CD14-positive monocyte (primary cell): ENCODE results near the gene HSPA1L. TPM values are rescaled to one million over a fixed set of nuclear protein-coding genes. Genes with fewer than 3 reads are reported as not detected.

Source experiments
- DNase-seq, 3 donors: peaks; one replicate each; pipeline ENCODE4 v3.0.0-alpha.2; 2011 to 2022
- H2AFZ ChIP-seq: 2 replicates; pipeline ENCODE4 v1.6.0; 2012; ENCODE audit warnings: mild to moderate bottlenecking, low read depth, low read length, inconsistent platforms; ENCODE audit not compliant: insufficient read depth, poor library complexity, severe bottlenecking
- H3K27ac ChIP-seq, 2 donors: 1 replicate in 1 of 2; 2 replicates in 1 of 2; pipeline ENCODE4 v1.5.1; 2012 to 2013; ENCODE audit warnings: low read length in 2 of 2, control low read depth in 1 of 2, inconsistent platforms in 1 of 2, low read depth in 1 of 2, mild to moderate bottlenecking in 1 of 2
- H3K27me3 ChIP-seq, 2 donors: one replicate each; pipeline versions ENCODE4 v1.6.0 to v1.6.1; 2011 to 2013; ENCODE audit warnings: low read length in 2 of 2; ENCODE audit not compliant: control insufficient read depth in 2 of 2, insufficient read depth in 2 of 2
- H3K36me3 ChIP-seq, 2 donors: replicated peaks in 1 of 2; 1 replicate in 1 of 2; 2 replicates in 1 of 2; pipeline versions ENCODE4 v1.5.1 to v1.6.1; 2012 to 2013; ENCODE audit warnings: low read length in 2 of 2, control low read depth in 1 of 2, inconsistent platforms in 1 of 2, mild to moderate bottlenecking in 1 of 2; ENCODE audit not compliant: insufficient read depth in 2 of 2, control insufficient read depth in 1 of 2
- H3K4me1 ChIP-seq, 2 donors: 1 replicate in 1 of 2; 2 replicates in 1 of 2; pipeline versions ENCODE4 v1.5.1 to v1.6.1; 2012 to 2013; ENCODE audit warnings: low read length in 2 of 2, control low read depth in 1 of 2, inconsistent platforms in 1 of 2, mild to moderate bottlenecking in 1 of 2, moderate library complexity in 1 of 2; ENCODE audit not compliant: insufficient read depth in 2 of 2, control insufficient read depth in 1 of 2
- H3K4me2 ChIP-seq: replicated peaks from 2 replicates; pipeline ENCODE3; 2012; ENCODE audit warnings: low read length, moderate library complexity, mild to moderate bottlenecking; ENCODE audit not compliant: poor library complexity, severe bottlenecking; ENCODE audit errors: extremely low read depth
- H3K4me3 ChIP-seq, 3 experiments: fragments of 200-600 bp in 1 of 3; sonication (generic) in 1 of 3; replicated peaks in 1 of 3; 1 replicate in 2 of 3; 2 replicates in 1 of 3; pipeline ENCODE4 v1.5.1; 2011 to 2013; ENCODE audit warnings: low read length in 3 of 3, mild to moderate bottlenecking in 3 of 3, control low read depth in 2 of 3, low read depth in 2 of 3, inconsistent platforms in 1 of 3, moderate library complexity in 1 of 3
- H3K79me2 ChIP-seq: 2 replicates; pipeline ENCODE4 v1.6.0; 2012; ENCODE audit warnings: mild to moderate bottlenecking, control low read depth, inconsistent platforms, low read length, moderate library complexity; ENCODE audit not compliant: insufficient read depth
- H3K9ac ChIP-seq: 2 replicates; pipeline ENCODE4 v1.6.0; 2017; ENCODE audit warnings: low read length, mild to moderate bottlenecking; ENCODE audit not compliant: insufficient read depth, poor library complexity, severe bottlenecking
- H3K9me3 ChIP-seq, 2 donors: replicated peaks in 1 of 2; 1 replicate in 1 of 2; 2 replicates in 1 of 2; pipeline versions ENCODE4 v1.5.1 to v1.6.1; 2012 to 2013; ENCODE audit warnings: low read length in 2 of 2, control low read depth in 1 of 2; ENCODE audit not compliant: control insufficient read depth in 1 of 2, insufficient read depth in 1 of 2
- H4K20me1 ChIP-seq: 2 replicates; pipeline ENCODE4 v1.6.0; 2012; ENCODE audit warnings: mild to moderate bottlenecking, low read length, control low read depth, moderate library complexity; ENCODE audit not compliant: insufficient read depth
- H3K27ac Mint-ChIP-seq, 7 donors: one replicate each; pipeline ENCODE4 v1.8.0; 2020; ENCODE audit warnings: mild to moderate bottlenecking in 7 of 7, mixed read lengths in 7 of 7, moderate library complexity in 6 of 7, inconsistent platforms in 2 of 7
- H3K27me3 Mint-ChIP-seq, 3 donors: one replicate each; pipeline ENCODE4 v1.8.0; 2021 to 2022; ENCODE audit warnings: low read depth in 3 of 3, mild to moderate bottlenecking in 3 of 3, mixed read lengths in 3 of 3, moderate library complexity in 3 of 3, inconsistent platforms in 1 of 3
- H3K36me3 Mint-ChIP-seq, 2 donors: one replicate each; pipeline ENCODE4 v1.8.0; 2020; ENCODE audit warnings: mixed read lengths in 2 of 2, inconsistent platforms in 1 of 2, mild to moderate bottlenecking in 1 of 2
- H3K4me1 Mint-ChIP-seq: one replicate; pipeline ENCODE4 v1.8.0; 2020; ENCODE audit warnings: mild to moderate bottlenecking, mixed read lengths
- H3K4me3 Mint-ChIP-seq, 2 donors: one replicate each; pipeline ENCODE4 v1.8.0; 2020; ENCODE audit warnings: mild to moderate bottlenecking in 2 of 2, mixed read lengths in 2 of 2, moderate library complexity in 1 of 2
- H3K9me3 Mint-ChIP-seq, 7 donors: one replicate each; pipeline ENCODE4 v1.8.0; 2020 to 2022; ENCODE audit warnings: mixed read lengths in 7 of 7, mild to moderate bottlenecking in 6 of 7, moderate library complexity in 6 of 7, inconsistent platforms in 2 of 7
- CTCF ChIP-seq: fragments of 200-600 bp; IDR thresholded peaks from one replicate; pipeline ENCODE4 v1.8.0; 2022; ENCODE audit warnings: antibody characterized with exemption, mild to moderate bottlenecking
- WGBS: methylation state at CpG from one replicate; pipeline ENCODE4 v1.1.5; 2013; ENCODE audit warnings: missing lambda C conversion rate; ENCODE audit not compliant: insufficient coverage; 5-methylcytosine and 5-hydroxymethylcytosine counted together
- intact Hi-C, 2 donors: fragments of 100-400 bp; cut with micrococcal nuclease; formaldehyde crosslinking; loops; one replicate each; pipeline versions ENCODE4 v1.15.0 to v1.15.1; 2023
- polyA plus RNA-seq, 3 donors: library from polyadenylated mRNA; depleted of rRNA in 1 of 3; unstranded in 2 of 3; stranded (reverse) in 1 of 3; fragments of 300-500 nt in 2 of 3; fragments of >200 nt in 1 of 3; fragmentation: Illumina TruSeq in 2 of 3; gene quantifications; 1 replicate in 2 of 3; 2 replicates in 1 of 3; pipeline ENCODE4 v1.2.3, GENCODE V29; 2012 to 2021

HSPA1L gene
- polyA plus RNA-seq, 3 donors = 0.53 to 0.72 (median 0.55) TPM

GRCh38 chr6:31796993-31797385 is 18.1 kb downstream of the HSPA1L start:
- Mint-ChIP-seq H3K9me3 (no peaks in the 10 kb centered on the region), H3K27ac (peak overlapping the region in 6 of 7 donors; percentile 13 to 87 (median 59)), H3K27me3 (peaks cover 0 to 2% (median 0%) of the 10 kb centered on the region in 3 donors), H3K4me1 (peaks cover 21% of the 10 kb centered on the region), H3K4me3 (no peak overlapping the region), H3K36me3 (peaks cover 14 to 24% of the 10 kb centered on the region in 2 donors)
- no peaks in the 10 kb centered on the region for H4K20me1 ChIP-seq
- no peak overlapping the region for H2AFZ ChIP-seq
- no peak for TF ChIP-seq CTCF
- peak overlapping the region in 1 of 2 donors; percentile 31 for H3K27ac ChIP-seq
- no CpG with 5 or more reads among the region's 2 CpGs for WGBS
- peaks cover 19 to 27% of the 10 kb centered on the region in 2 donors for H3K4me1 ChIP-seq
- no peak overlapping the region for H3K4me2 ChIP-seq
- no peaks in the 10 kb centered on the region for H3K9me3 ChIP-seq
- no peak overlapping the region for H3K9ac ChIP-seq
- peaks cover 31% of the 10 kb centered on the region for H3K79me2 ChIP-seq
- intact Hi-C loops = loop anchor here in 1 of 2 donors (10.0 kb wide), 1 partner anchor 62 kb away; the partner anchor contains the start of gene CLIC1
- H3K4me3 ChIP-seq = no peak overlapping the region
- no peaks in the 10 kb centered on the region for H3K27me3 ChIP-seq
- DNase-seq = no peak
- H3K36me3 ChIP-seq = peaks cover 3 to 22% of the 10 kb centered on the region in 2 donors

GRCh38 chr6:31795616-31796298 is 19.3 kb downstream of the HSPA1L start, which contains the start of gene VARS1:
Gene VARS1, minus strand, starts transcription at chr6:31795752. Its CDS starts 535 bp downstream, at chr6:31795217.
- H3K9ac ChIP-seq = peak within 1 kb of the TSS; percentile 94
- H3K36me3 ChIP-seq = peaks cover 7 to 22% of the 10 kb centered on the region in 2 donors
- H3K79me2 ChIP-seq = peaks cover 28% of the 10 kb centered on the region
- H2AFZ ChIP-seq = peak within 1 kb of the TSS; percentile 98
- H3K27ac Mint-ChIP-seq = peak within 1 kb of the TSS; percentile 97 to 99 (median 99)
- H4K20me1 ChIP-seq = no peaks in the 10 kb centered on the region
- intact Hi-C loops = loop anchor here in 1 of 2 donors (2.0 to 10.0 kb wide), 2 partner anchors 27 to 61 kb away; partner anchors contain the start of gene CLIC1
- H3K4me1 ChIP-seq = peaks cover 24 to 30% of the 10 kb centered on the region in 2 donors
- peaks cover 14 to 24% of the 10 kb centered on the region in 2 donors for H3K36me3 Mint-ChIP-seq
- peak within 1 kb of the TSS; percentile 72 to 95 for H3K27ac ChIP-seq
- peak within 1 kb of the TSS; percentile 96 for H3K4me2 ChIP-seq
- H3K27me3 ChIP-seq = no peaks in the 10 kb centered on the region
- H3K4me3 ChIP-seq = peak within 1 kb of the TSS; percentile 61 to 98 (median 66)
- H3K9me3 Mint-ChIP-seq = no peaks in the 10 kb centered on the region
- no peaks in the 10 kb centered on the region for H3K9me3 ChIP-seq
- WGBS = under 1% methylated on average over 74 of the region's 75 CpGs
- peaks cover 0 to 2% (median 0%) of the 10 kb centered on the region in 3 donors for H3K27me3 Mint-ChIP-seq
- peak; percentile 96 to 97 (median 97) for DNase-seq
- TF ChIP-seq CTCF = peak; percentile 78
- H3K4me1 Mint-ChIP-seq = peaks cover 25% of the 10 kb centered on the region
- H3K4me3 Mint-ChIP-seq = peak within 1 kb of the TSS; percentile 99
